Measurements from ENCODE around the gene LAMTOR4.

GRCh38 chr7:100171087-100171681 lies 22.5 kb downstream of the LAMTOR4 start:
- no peak for TF ChIP-seq CTCF (IDR thresholded peaks at IDR 0.05; ENCODE audit: low read depth, low read length)
- TF ChIP-seq EZH2phosphoT487 (IDR thresholded peaks at IDR 0.05; ENCODE audit: low read depth): no peak

All from OCI-LY3 (cell line).